ENCODE measurements around the gene ACVR2B.
"Not testable (repeated sequence)": the region's sequence is repeated elsewhere in the genome, so short reads cannot be mapped to it uniquely, and the experiment has no call there.

The ACVR2B gene

DNA sequence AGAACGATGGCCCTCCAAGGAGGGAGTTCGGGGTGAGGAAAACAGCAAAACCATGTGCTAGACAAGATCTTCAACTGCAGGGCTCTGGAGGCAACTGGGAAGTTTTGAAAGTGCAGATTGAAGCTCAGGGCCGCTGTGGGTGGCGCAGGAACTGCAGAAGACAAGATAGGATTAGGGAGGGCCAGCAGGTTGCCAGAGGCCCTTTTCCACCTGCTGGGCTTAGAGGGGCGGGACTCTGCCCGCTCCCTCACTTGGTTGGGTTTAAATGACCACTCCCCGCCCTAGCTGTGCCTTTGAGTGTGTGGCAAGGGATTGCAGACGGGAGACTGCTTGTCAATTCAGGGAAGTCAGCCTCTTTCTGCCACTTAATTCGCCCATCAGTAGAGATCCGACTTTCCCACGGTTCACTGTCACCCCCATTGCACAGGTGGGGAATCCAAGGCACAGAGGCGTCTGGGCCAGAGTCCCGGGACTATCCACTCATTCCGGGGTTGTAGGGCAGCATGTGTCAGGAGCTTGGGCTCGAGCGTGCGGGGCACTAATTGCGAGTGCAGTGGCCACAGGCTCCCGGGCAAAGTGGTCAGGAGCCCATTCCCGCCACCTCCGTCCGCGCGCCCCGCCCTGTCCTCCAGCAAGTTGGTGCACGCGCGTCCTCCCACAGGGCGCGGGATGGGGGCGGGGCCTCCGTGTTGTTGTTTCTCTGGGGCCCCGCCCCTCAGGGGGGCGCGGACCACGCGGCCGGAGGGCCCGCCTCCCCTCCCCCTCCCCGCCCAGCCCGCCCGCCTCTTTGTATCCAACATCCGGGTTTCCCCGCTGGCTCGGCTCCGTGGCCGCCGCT, at the start of gene ACVR2B:
Gene ACVR2B, plus strand, starts transcription at position 816 of the 838 bp plus-strand sequence. CDS start 433 bp downstream, outside the sequence.
- Mint-ChIP-seq H3K4me1 (ENCODE audit: low read depth) (peaks cover 19% of the 10 kb centered on the region), H3K4me3 (peak within 1 kb of the TSS; percentile 92), H3K27ac (peak within 1 kb of the TSS; percentile 87), H3K36me3 (ENCODE audit: low read depth) (no peaks in the 10 kb centered on the region), H3K9me3 (peaks cover 4% of the 10 kb centered on the region), H3K27me3 (peaks cover 11% of the 10 kb centered on the region)

GRCh38 chr3:38404286-38404685, 49.4 kb upstream of the ACVR2B start:
- Mint-ChIP-seq H3K4me1 (ENCODE audit: low read depth) (no peaks in the 10 kb centered on the region), H3K4me3 (no peak overlapping the region), H3K36me3 (ENCODE audit: low read depth) (peaks cover 25% of the 10 kb centered on the region), H3K9me3 (no peaks in the 10 kb centered on the region), H3K27ac (no peak overlapping the region), H3K27me3 (no peaks in the 10 kb centered on the region)

DNA sequence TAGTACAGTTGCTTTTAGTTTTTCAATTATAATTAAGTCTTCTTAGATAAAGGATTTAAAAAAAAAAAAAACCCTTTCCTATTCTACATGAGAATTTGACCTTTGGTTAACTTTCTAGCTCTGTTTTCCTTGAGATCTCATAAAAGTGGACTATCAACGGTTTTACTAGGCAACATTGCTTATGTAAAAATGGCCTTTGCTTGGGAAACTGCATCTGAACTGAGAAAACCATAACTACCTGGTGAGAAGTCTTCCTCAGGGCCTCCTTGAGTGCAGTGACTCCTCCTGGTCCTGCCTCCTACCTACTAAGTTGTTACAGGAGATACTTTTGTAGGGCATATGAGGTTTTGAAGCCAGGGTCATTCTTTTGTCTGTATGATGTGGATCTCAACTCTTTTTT, 42.1 kb upstream of the ACVR2B start:
- Mint-ChIP-seq H3K27me3 (no peaks in the 10 kb centered on the region), H3K4me3 (no peak overlapping the region), H3K4me1 (ENCODE audit: low read depth) (no peaks in the 10 kb centered on the region), H3K27ac (no peak overlapping the region), H3K36me3 (ENCODE audit: low read depth) (no peaks in the 10 kb centered on the region), H3K9me3 (no peaks in the 10 kb centered on the region)

DNA sequence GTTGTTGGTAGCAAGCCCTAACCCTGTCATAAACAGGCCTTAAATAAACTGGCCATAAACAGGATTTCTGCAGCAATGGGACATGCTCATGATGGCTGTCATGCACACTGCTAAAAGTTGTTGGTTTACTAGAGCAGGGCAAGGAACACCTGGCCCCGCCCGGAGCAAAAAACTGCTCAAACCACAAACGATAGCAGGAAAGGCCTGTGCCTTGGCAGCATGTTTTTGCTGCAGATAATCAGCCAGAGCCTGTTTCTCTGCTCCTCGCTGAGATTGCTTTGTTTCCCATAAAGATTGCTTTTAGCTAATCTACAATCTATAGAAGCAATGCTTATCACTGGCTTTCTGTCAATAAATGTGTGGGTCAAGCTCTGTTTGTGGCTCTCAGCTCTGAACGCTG, 32.9 kb upstream of the ACVR2B start:
- H3K4me1 Mint-ChIP-seq (ENCODE audit: low read depth); H3K27ac Mint-ChIP-seq; H3K27me3 Mint-ChIP-seq; H3K36me3 Mint-ChIP-seq (ENCODE audit: low read depth); H3K9me3 Mint-ChIP-seq; H3K4me3 Mint-ChIP-seq: not testable (repeated sequence)

- H3K4me3 Mint-ChIP-seq: no peak overlapping the region
- no peaks in the 10 kb centered on the region for H3K9me3 Mint-ChIP-seq
- H3K27ac Mint-ChIP-seq: no peak overlapping the region
- H3K27me3 Mint-ChIP-seq: no peaks in the 10 kb centered on the region
- no peaks in the 10 kb centered on the region for H3K36me3 Mint-ChIP-seq (ENCODE audit: low read depth)
- H3K4me1 Mint-ChIP-seq (ENCODE audit: low read depth): peaks cover 18% of the 10 kb centered on the region
Observed at GRCh38 chr3:38421679-38422336, 31.9 kb upstream of the ACVR2B start.

DNA sequence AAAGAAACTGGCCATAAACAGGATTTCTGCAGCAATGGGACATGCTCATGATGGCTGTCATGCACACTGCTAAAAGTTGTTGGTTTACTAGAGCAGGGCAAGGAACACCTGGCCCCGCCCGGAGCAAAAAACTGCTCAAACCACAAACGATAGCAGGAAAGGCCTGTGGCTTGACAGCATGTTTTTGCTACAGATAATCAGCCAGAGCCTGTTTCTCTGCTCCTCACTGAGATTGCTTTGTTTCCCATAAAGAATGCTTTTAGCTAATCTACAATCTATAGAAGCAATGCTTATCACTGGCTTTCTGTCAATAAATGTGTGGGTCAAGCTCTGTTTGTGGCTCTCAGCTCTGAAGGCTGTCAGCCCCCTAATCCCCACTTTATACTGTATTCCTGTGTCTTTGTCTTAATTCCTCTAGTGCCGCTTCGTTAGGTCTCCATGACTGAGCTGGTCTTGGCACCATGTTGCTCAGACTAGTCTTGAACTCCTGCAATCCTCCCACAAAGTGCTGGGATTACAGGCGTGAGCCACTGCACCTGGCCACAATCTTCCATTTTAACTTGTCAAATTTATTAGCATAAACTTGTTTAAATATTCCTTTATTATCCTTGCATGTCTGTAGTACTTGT, 26.8 kb upstream of the ACVR2B start:
- H3K4me3 Mint-ChIP-seq; H3K27me3 Mint-ChIP-seq; H3K36me3 Mint-ChIP-seq (ENCODE audit: low read depth); H3K9me3 Mint-ChIP-seq; H3K27ac Mint-ChIP-seq: not testable (repeated sequence)
- H3K4me1 Mint-ChIP-seq (ENCODE audit: low read depth): peaks cover 25% of the 10 kb centered on the region

- H3K4me3 Mint-ChIP-seq; H3K27me3 Mint-ChIP-seq; H3K27ac Mint-ChIP-seq; H3K4me1 Mint-ChIP-seq (ENCODE audit: low read depth): not testable (repeated sequence)
- H3K9me3 Mint-ChIP-seq: peaks cover 29% of the 10 kb centered on the region
- H3K36me3 Mint-ChIP-seq (ENCODE audit: low read depth): peaks cover 23% of the 10 kb centered on the region
Observed at GRCh38 chr3:38432871-38433658, 20.6 kb upstream of the ACVR2B start.

GRCh38 chr3:38433661-38434060, 20.0 kb upstream of the ACVR2B start:
- not testable (repeated sequence) for H3K4me3 Mint-ChIP-seq; H3K4me1 Mint-ChIP-seq (ENCODE audit: low read depth); H3K27ac Mint-ChIP-seq; H3K27me3 Mint-ChIP-seq
- Mint-ChIP-seq H3K36me3 (ENCODE audit: low read depth) (peaks cover 23% of the 10 kb centered on the region), H3K9me3 (peaks cover 29% of the 10 kb centered on the region)

DNA sequence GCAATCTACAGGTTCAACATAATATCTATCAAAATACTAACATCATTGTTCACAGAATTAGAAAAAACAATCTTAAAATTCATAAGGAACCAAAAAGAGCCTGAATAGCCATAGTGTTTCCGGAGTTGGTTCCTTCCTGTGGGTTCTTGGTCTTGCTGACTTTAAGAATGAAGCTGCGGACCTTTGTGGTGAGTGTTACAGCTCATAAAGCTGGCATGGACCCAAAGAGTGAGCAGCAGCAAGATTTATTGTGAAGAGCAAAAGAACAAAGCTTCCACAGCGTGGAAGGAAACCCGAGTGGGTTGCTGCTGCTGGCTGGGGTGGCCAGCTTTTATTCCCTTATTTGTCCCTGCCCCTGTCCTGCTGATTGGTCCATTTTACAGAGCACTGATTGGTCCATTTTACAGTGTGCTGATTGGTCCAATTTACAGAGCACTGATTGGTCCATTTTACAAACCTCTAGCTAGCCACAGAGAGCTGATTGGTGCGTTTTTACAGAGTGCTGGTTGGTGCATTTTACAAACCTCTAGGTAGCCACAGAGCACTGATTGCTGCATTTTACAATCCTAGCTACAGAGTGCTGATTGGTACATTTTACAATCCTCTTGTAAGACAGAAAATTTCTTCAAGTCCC, 15.1 kb upstream of the ACVR2B start:
- not testable (repeated sequence) for H3K4me1 Mint-ChIP-seq (ENCODE audit: low read depth); H3K27ac Mint-ChIP-seq; H3K27me3 Mint-ChIP-seq; H3K4me3 Mint-ChIP-seq
- H3K36me3 Mint-ChIP-seq (ENCODE audit: low read depth): peaks cover 10% of the 10 kb centered on the region
- peaks cover 25% of the 10 kb centered on the region for H3K9me3 Mint-ChIP-seq

DNA sequence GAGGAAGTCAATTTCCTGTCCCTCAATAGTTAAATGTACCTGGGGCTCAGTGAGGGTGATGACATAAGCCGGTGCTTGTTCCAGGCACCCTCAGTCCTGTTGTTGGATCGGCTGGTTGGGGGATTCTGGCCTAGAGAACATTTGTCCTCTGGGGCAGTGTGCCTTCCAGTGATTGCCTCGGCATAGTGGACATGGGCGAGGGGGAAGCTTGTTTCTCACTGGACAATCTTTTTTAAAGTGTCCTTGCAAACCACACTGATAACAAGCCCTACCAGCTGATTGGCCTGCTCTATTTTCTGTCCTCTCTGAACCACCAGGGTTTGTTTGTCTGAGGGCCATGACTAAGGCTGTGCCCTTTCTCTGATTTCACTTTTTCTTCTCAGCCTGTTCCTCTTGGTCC, 10.5 kb upstream of the ACVR2B start:
- H3K9me3 Mint-ChIP-seq; H3K4me3 Mint-ChIP-seq; H3K27ac Mint-ChIP-seq; H3K27me3 Mint-ChIP-seq; H3K36me3 Mint-ChIP-seq (ENCODE audit: low read depth); H3K4me1 Mint-ChIP-seq (ENCODE audit: low read depth): not testable (repeated sequence)

GRCh38 chr3:38446085-38446686, 7.5 kb upstream of the ACVR2B start:
- Mint-ChIP-seq H3K36me3 (ENCODE audit: low read depth) (no peaks in the 10 kb centered on the region), H3K27ac (no peak overlapping the region), H3K27me3 (no peaks in the 10 kb centered on the region), H3K9me3 (peaks cover 4% of the 10 kb centered on the region), H3K4me1 (ENCODE audit: low read depth) (no peaks in the 10 kb centered on the region), H3K4me3 (no peak overlapping the region)

- H3K36me3 Mint-ChIP-seq (ENCODE audit: low read depth): no peaks in the 10 kb centered on the region
- H3K27ac Mint-ChIP-seq: no peak overlapping the region
- H3K27me3 Mint-ChIP-seq: peaks cover 4% of the 10 kb centered on the region
- no peak overlapping the region for H3K4me3 Mint-ChIP-seq
- H3K9me3 Mint-ChIP-seq: peaks cover 4% of the 10 kb centered on the region
- no peaks in the 10 kb centered on the region for H3K4me1 Mint-ChIP-seq (ENCODE audit: low read depth)
Observed at GRCh38 chr3:38446812-38447211, 6.9 kb upstream of the ACVR2B start.

- Mint-ChIP-seq H3K36me3 (ENCODE audit: low read depth) (no peaks in the 10 kb centered on the region), H3K9me3 (peaks cover 4% of the 10 kb centered on the region), H3K4me1 (ENCODE audit: low read depth) (peaks cover 19% of the 10 kb centered on the region), H3K27ac (no peak overlapping the region), H3K4me3 (no peak overlapping the region), H3K27me3 (peaks cover 11% of the 10 kb centered on the region)
Observed at GRCh38 chr3:38450853-38451252, 2.8 kb upstream of the ACVR2B start.

DNA sequence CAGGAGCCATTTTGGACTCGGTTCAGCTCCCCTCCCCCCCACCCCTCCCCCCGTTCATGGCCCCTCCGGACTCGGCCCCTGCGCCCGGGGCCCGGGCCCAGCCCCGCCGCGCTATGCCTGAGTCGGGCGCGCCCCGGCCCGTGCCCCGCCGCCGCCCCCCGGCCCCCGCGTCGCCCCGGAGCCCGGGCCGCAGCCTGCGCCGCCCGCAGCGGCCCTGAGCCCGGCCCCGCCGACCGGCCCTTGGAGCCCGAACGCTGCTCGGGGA, 155 bp downstream of the ACVR2B start:
- Mint-ChIP-seq H3K27ac (no peak overlapping the region), H3K36me3 (ENCODE audit: low read depth) (no peaks in the 10 kb centered on the region), H3K4me3 (peak overlapping the region; percentile 37), H3K4me1 (ENCODE audit: low read depth) (peaks cover 19% of the 10 kb centered on the region), H3K9me3 (peaks cover 4% of the 10 kb centered on the region), H3K27me3 (peaks cover 11% of the 10 kb centered on the region)

Measured in stimulated activated naive CD8-positive, alpha-beta T cell treated with anti-CD3 and anti-CD28 coated beads, Interleukin-15, Interleukin-2, amounts not matched to agents 100 ng/mL and 50 ng/mL, for 24 hours (primary cell).